HepG2 (cell line): ENCODE data around the gene SCAF8. TPM values are rescaled to one million over a fixed set of nuclear protein-coding genes. Genes with fewer than 3 reads are reported as not detected.

Experiments
- ATAC-seq: fragments of 200-7000 bp; cut with Tn5 transposase; 3 replicates; pipeline ENCODE4 v1.9.1; 2020; ENCODE audit warnings: mild to moderate bottlenecking, moderate library complexity
- BruUV-seq: library from RNA; stranded (reverse); fragments of 400-500 nt; replicated peaks from 2 replicates; lab custom pipeline; 2021; lab: Mats Ljungman, UMichigan
- CTCF ChIA-PET: fragments of 300-600 bp; formaldehyde crosslinking; extraction: SDS; loops from one replicate; lab custom pipeline; 2021; ENCODE audit warnings: low total read pairs, inconsistent platforms, low intra/inter-chr PET ratio; lab: Yijun Ruan, JAX
- POLR2A ChIA-PET: fragments of 350-600 bp; sonication (Branson Sonifier 250); formaldehyde crosslinking; loops from one replicate; lab custom pipeline; 2020; ENCODE audit warnings: antibody characterized with exemption, inconsistent platforms; lab: Yijun Ruan, JAX
- DNase-seq: peaks from one replicate; pipeline ENCODE4 v3.0.0-alpha.2; 2015; ENCODE audit warnings: low spot score
- FAIRE-seq: peaks from 3 replicates; lab custom pipeline; 2011; peaks lifted over from hg19 to GRCh38; lab: Jason Lieb, UNC
- H2AFZ ChIP-seq: one replicate; pipeline ENCODE4 v1.6.1; 2011; ENCODE audit warnings: low read length, inconsistent platforms
- H3K27ac ChIP-seq: fragments of 300-600 bp; 3 replicates; pipeline ENCODE4 v1.8.0; 2011; ENCODE audit warnings: mixed run types, mild to moderate bottlenecking, mixed read lengths, low read length, inconsistent platforms; ENCODE audit not compliant: insufficient read depth; ENCODE audit errors: extremely low read length
- H3K27me3 ChIP-seq, 2 experiments: fragments of 200-600 bp in 1 of 2; 2 replicates in 1 of 2; 3 replicates in 1 of 2; pipeline versions ENCODE4 v1.6.0 to v1.8.0; 2011; ENCODE audit warnings: low read length in 2 of 2, mild to moderate bottlenecking in 2 of 2, moderate library complexity in 2 of 2, inconsistent platforms in 1 of 2; ENCODE audit not compliant: insufficient read depth in 2 of 2, control insufficient read depth in 1 of 2
- H3K36me3 ChIP-seq, 2 experiments: fragments of 200-600 bp in 1 of 2; replicated peaks in 1 of 2; 2 replicates in 1 of 2; 3 replicates in 1 of 2; pipeline versions ENCODE4 v1.5.1 to v1.8.0; 2011; ENCODE audit warnings: low read length in 2 of 2, inconsistent platforms in 1 of 2; ENCODE audit not compliant: insufficient read depth in 2 of 2, control insufficient read depth in 1 of 2
- H3K4me1 ChIP-seq: 2 replicates; pipeline ENCODE4 v1.5.1; 2012; ENCODE audit warnings: low read length, inconsistent platforms; ENCODE audit not compliant: insufficient read depth
- H3K4me2 ChIP-seq: 2 replicates; pipeline ENCODE4 v1.6.0; 2011; ENCODE audit warnings: low read depth, low read length, inconsistent platforms
- H3K4me3 ChIP-seq, 3 experiments: fragments of 200-600 bp in 1 of 3; sonication (generic), shearing (Covaris generic) in 1 of 3; replicated peaks in 1 of 3; 2 replicates each; pipeline ENCODE4 v1.5.1; 2011 to 2016; ENCODE audit warnings: low read length in 3 of 3, inconsistent platforms in 2 of 3, low read depth in 2 of 3, mild to moderate bottlenecking in 2 of 3, control low read depth in 1 of 3, mixed read lengths in 1 of 3; ENCODE audit not compliant: insufficient read depth in 1 of 3
- H3K79me2 ChIP-seq: one replicate; pipeline ENCODE4 v1.6.1; 2011; ENCODE audit warnings: low read length, inconsistent platforms; ENCODE audit not compliant: insufficient read depth
- H3K9ac ChIP-seq: 2 replicates; pipeline ENCODE4 v1.6.0; 2011; ENCODE audit warnings: mild to moderate bottlenecking, low read depth, low read length, inconsistent platforms; ENCODE audit not compliant: insufficient read depth
- H3K9me3 ChIP-seq: 2 replicates; pipeline ENCODE4 v1.5.1; 2012; ENCODE audit warnings: mild to moderate bottlenecking, low read length
- H4K20me1 ChIP-seq: 2 replicates; pipeline ENCODE4 v1.6.0; 2011; ENCODE audit warnings: inconsistent platforms, mild to moderate bottlenecking, low read length, moderate library complexity; ENCODE audit not compliant: insufficient read depth
- CHCHD3 ChIP-seq: sonication (generic); formaldehyde crosslinking; IDR thresholded peaks from 2 replicates; pipeline ENCODE4 v1.8.0; 2022; ENCODE audit warnings: mild to moderate bottlenecking, missing genetic modification reagents, moderate library complexity
- FLYWCH1 ChIP-seq: sonication (generic); formaldehyde crosslinking; IDR thresholded peaks from 2 replicates; pipeline ENCODE4 v1.8.1; 2023; ENCODE audit warnings: mild to moderate bottlenecking, missing genetic modification reagents
- KDM2A ChIP-seq: sonication (generic); formaldehyde crosslinking; IDR thresholded peaks from 2 replicates; pipeline ENCODE4 v1.4.0; 2020; ENCODE audit warnings: low read depth, missing genetic modification reagents, borderline replicate concordance
- ZBTB1 ChIP-seq: sonication (generic); formaldehyde crosslinking; IDR thresholded peaks from 2 replicates; pipeline ENCODE4 v1.4.0; 2020; ENCODE audit warnings: missing genetic modification reagents, borderline replicate concordance
- ZFP82 ChIP-seq: sonication (generic); formaldehyde crosslinking; IDR thresholded peaks from 2 replicates; pipeline ENCODE4 v1.5.1; 2020; ENCODE audit warnings: mild to moderate bottlenecking, missing genetic modification reagents, borderline replicate concordance
- ZNF367 ChIP-seq: sonication (generic); formaldehyde crosslinking; IDR thresholded peaks from 2 replicates; pipeline ENCODE4 v1.4.0; 2020; ENCODE audit warnings: missing genetic modification reagents, borderline replicate concordance
- ZNF569 ChIP-seq: sonication (generic); formaldehyde crosslinking; IDR thresholded peaks from 2 replicates; pipeline ENCODE4 v1.5.0; 2020; ENCODE audit warnings: mild to moderate bottlenecking, missing genetic modification reagents, moderate library complexity, borderline replicate concordance
- WGBS: methylation state at CpG from one replicate; pipeline ENCODE4 v1.1.6; 2017; ENCODE audit warnings: low lambda C conversion rate; 5-methylcytosine and 5-hydroxymethylcytosine counted together
- in situ Hi-C: cut with HindIII; loops from 2 replicates; pipeline ENCODE4 v1.10.0; 2017; ENCODE audit warnings: low pct_unique_long_range_greater_than_20kb; ENCODE audit not compliant: extremely low pct_ligation_motif_present
- intact Hi-C: fragments of 100-400 bp; cut with micrococcal nuclease; formaldehyde crosslinking; loops from one replicate; pipeline ENCODE4 v1.10.0; 2022; ENCODE audit not compliant: unreplicated experiment
- polyA plus RNA-seq, 8 experiments: library from polyadenylated mRNA; depleted of rRNA in 3 of 8; stranded (reverse) in 7 of 8; unstranded in 1 of 8; fragments of >200 nt; fragmentation: Illumina TruSeq in 4 of 8; extraction: Trizol in 4 of 8; gene quantifications; 2 replicates each; pipeline versions ENCODE4 v1.2.1 to v1.2.3, GENCODE V29; 2011 to 2016; ENCODE audit warnings: low read depth in 4 of 8, missing spikeins in 1 of 8, mixed read lengths in 1 of 8; ENCODE audit not compliant: insufficient read depth in 1 of 8
- total RNA-seq, 5 experiments: library from RNA; depleted of rRNA; stranded (reverse); fragments of >200 nt; fragmentation: Illumina TruSeq; extraction: Trizol; gene quantifications; 2 replicates each; pipeline ENCODE4 v1.2.3, GENCODE V29; 2016; ENCODE audit warnings: low read depth in 1 of 5
- TF ChIP-seq, protein P1 (sequence below): sonication (generic); formaldehyde crosslinking; IDR thresholded peaks from 2 replicates; pipeline ENCODE4 v1.4.0; 2020; ENCODE audit warnings: mild to moderate bottlenecking, missing genetic modification reagents

SCAF8 gene
- total and polyA plus RNA-seq, 2 of the 13 experiments (the other 11 are each of a cell fraction or from before 2014, with no cell fraction given): 15.3 to 40.8 TPM

- ATAC-seq (no peak), FAIRE-seq (no peak), DNase-seq (no peak)
- in situ Hi-C loops (no loop called here), intact Hi-C loops (no loop called here)
- peaks cover 7% of the 10 kb centered on the region for H3K4me1 ChIP-seq
- no peak overlapping the region for H2AFZ ChIP-seq
- no TSS peak for BruUV-seq
- ChIA-PET POLR2A (no interaction called here), CTCF (no interaction called here)
- TF ChIP-seq ZNF569 (CRISPR knock-in tag) (no peak), CHCHD3 (CRISPR knock-in tag) (no peak), FLYWCH1 (no peak), ZNF367 (CRISPR knock-in tag) (no peak), ZBTB1 (CRISPR knock-in tag) (no peak), KDM2A (CRISPR knock-in tag) (no peak), ZFP82 (no peak)
- TF ChIP-seq, protein P1, sequence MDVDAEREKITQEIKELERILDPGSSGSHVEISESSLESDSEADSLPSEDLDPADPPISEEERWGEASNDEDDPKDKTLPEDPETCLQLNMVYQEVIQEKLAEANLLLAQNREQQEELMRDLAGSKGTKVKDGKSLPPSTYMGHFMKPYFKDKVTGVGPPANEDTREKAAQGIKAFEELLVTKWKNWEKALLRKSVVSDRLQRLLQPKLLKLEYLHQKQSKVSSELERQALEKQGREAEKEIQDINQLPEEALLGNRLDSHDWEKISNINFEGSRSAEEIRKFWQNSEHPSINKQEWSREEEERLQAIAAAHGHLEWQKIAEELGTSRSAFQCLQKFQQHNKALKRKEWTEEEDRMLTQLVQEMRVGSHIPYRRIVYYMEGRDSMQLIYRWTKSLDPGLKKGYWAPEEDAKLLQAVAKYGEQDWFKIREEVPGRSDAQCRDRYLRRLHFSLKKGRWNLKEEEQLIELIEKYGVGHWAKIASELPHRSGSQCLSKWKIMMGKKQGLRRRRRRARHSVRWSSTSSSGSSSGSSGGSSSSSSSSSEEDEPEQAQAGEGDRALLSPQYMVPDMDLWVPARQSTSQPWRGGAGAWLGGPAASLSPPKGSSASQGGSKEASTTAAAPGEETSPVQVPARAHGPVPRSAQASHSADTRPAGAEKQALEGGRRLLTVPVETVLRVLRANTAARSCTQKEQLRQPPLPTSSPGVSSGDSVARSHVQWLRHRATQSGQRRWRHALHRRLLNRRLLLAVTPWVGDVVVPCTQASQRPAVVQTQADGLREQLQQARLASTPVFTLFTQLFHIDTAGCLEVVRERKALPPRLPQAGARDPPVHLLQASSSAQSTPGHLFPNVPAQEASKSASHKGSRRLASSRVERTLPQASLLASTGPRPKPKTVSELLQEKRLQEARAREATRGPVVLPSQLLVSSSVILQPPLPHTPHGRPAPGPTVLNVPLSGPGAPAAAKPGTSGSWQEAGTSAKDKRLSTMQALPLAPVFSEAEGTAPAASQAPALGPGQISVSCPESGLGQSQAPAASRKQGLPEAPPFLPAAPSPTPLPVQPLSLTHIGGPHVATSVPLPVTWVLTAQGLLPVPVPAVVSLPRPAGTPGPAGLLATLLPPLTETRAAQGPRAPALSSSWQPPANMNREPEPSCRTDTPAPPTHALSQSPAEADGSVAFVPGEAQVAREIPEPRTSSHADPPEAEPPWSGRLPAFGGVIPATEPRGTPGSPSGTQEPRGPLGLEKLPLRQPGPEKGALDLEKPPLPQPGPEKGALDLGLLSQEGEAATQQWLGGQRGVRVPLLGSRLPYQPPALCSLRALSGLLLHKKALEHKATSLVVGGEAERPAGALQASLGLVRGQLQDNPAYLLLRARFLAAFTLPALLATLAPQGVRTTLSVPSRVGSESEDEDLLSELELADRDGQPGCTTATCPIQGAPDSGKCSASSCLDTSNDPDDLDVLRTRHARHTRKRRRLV: no peak
- no peaks in the 10 kb centered on the region for H3K79me2 ChIP-seq
- no peaks in the 10 kb centered on the region for H4K20me1 ChIP-seq
- no peaks in the 10 kb centered on the region for H3K36me3 ChIP-seq
- no peak overlapping the region for H3K4me3 ChIP-seq
- H3K9ac ChIP-seq: no peak overlapping the region
- H3K27me3 ChIP-seq: no peaks in the 10 kb centered on the region
- H3K4me2 ChIP-seq: no peak overlapping the region
- H3K27ac ChIP-seq: no peak overlapping the region
- 9% methylated on average over 1 of the region's 1 CpG for WGBS
- H3K9me3 ChIP-seq: no peaks in the 10 kb centered on the region
Measured at GRCh38 chr6:154726887-154727286, 6.3 kb upstream of the SCAF8 start.
